Loucy (cell line): Measurements from ENCODE around the gene CAMTA2.

Experiments
- H2AFZ ChIP-seq: fragments of 200-600 bp; sonication (generic); 2 replicates; pipeline ENCODE4 v1.6.0; 2016; ENCODE audit warnings: antibody characterized with exemption, mild to moderate bottlenecking, low read length, moderate library complexity
- H3F3A ChIP-seq: fragments of 200-600 bp; 2 replicates; pipeline ENCODE4 v1.6.0; 2016; ENCODE audit warnings: antibody characterized with exemption, low read depth, mild to moderate bottlenecking
- H3K27me3 ChIP-seq: fragments of 200-600 bp; sonication (generic); 2 replicates; pipeline ENCODE4 v1.6.1; 2014; ENCODE audit warnings: low read length, mild to moderate bottlenecking; ENCODE audit not compliant: insufficient read depth, poor library complexity, severe bottlenecking
- H3K36me3 ChIP-seq: fragments of 200-600 bp; sonication (generic); 2 replicates; pipeline ENCODE4 v1.6.1; 2016; ENCODE audit warnings: low read length; ENCODE audit not compliant: insufficient read depth
- H3K4me1 ChIP-seq: fragments of 200-600 bp; sonication (generic); 2 replicates; pipeline ENCODE4 v1.5.1; 2014; ENCODE audit warnings: low read length, mild to moderate bottlenecking; ENCODE audit not compliant: insufficient read depth, poor library complexity, severe bottlenecking
- H3K4me2 ChIP-seq: fragments of 200-600 bp; sonication (generic); 2 replicates; pipeline ENCODE4 v1.6.0; 2014; ENCODE audit warnings: antibody characterized with exemption, low read length, low read depth, mild to moderate bottlenecking; ENCODE audit not compliant: poor library complexity, severe bottlenecking
- H3K4me3 ChIP-seq: fragments of 200-600 bp; sonication (generic); 2 replicates; pipeline ENCODE4 v1.5.1; 2014; ENCODE audit warnings: low read length, mild to moderate bottlenecking, mixed read lengths; ENCODE audit not compliant: poor library complexity, severe bottlenecking
- H3K79me2 ChIP-seq: fragments of 200-600 bp; sonication (generic); 2 replicates; pipeline ENCODE4 v1.6.1; 2014; ENCODE audit warnings: low read length; ENCODE audit not compliant: insufficient read depth
- H3K9ac ChIP-seq: fragments of 200-600 bp; sonication (generic); 2 replicates; pipeline ENCODE4 v1.6.0; 2014; ENCODE audit warnings: mild to moderate bottlenecking, low read depth, low read length, moderate library complexity; ENCODE audit not compliant: poor library complexity, severe bottlenecking
- H3K9me2 ChIP-seq: fragments of 200-600 bp; sonication (generic); replicated peaks from 2 replicates; pipeline ENCODE4 v1.6.1; 2016; ENCODE audit warnings: low read depth, low read length, mixed read lengths
- H3K9me3 ChIP-seq: fragments of 200-600 bp; sonication (generic); 2 replicates; pipeline ENCODE4 v1.6.1; 2014; ENCODE audit warnings: mild to moderate bottlenecking, antibody characterized with exemption, low read length, low read depth; ENCODE audit not compliant: insufficient read depth
- H4K20me1 ChIP-seq: fragments of 200-600 bp; sonication (generic); 2 replicates; pipeline ENCODE4 v1.6.0; 2014; ENCODE audit warnings: antibody characterized with exemption, low read length, mild to moderate bottlenecking; ENCODE audit not compliant: insufficient read depth, poor library complexity, severe bottlenecking
- CTCF ChIP-seq: fragments of 200-600 bp; sonication (generic); conservative IDR thresholded peaks from 2 replicates; pipeline ENCODE4 v1.5.1; 2014; ENCODE audit warnings: mild to moderate bottlenecking, antibody characterized with exemption, low read length
- EZH2phosphoT487 ChIP-seq: fragments of 200-600 bp; IDR thresholded peaks from 2 replicates; pipeline ENCODE4 v1.6.1; 2018; ENCODE audit warnings: antibody characterized with exemption, mild to moderate bottlenecking, moderate library complexity, borderline replicate concordance

CAMTA2 gene

GRCh38 chr17:4946312-4946976 lies 41.0 kb downstream of the CAMTA2 start:
- H3K79me2 ChIP-seq = peaks cover 84% of the 10 kb centered on the region
- peak overlapping the region; percentile 96 for H3K4me2 ChIP-seq
- peaks cover 14% of the 10 kb centered on the region for H3K27me3 ChIP-seq
- peaks cover 44% of the 10 kb centered on the region for H3F3A ChIP-seq
- H2AFZ ChIP-seq = no peak overlapping the region
- peaks cover 47% of the 10 kb centered on the region for H3K36me3 ChIP-seq
- H3K9ac ChIP-seq = peak overlapping the region; percentile 99
- peak overlapping the region; percentile 90 for H3K4me3 ChIP-seq
- H4K20me1 ChIP-seq = peaks cover 65% of the 10 kb centered on the region
- TF ChIP-seq CTCF = no peak
- TF ChIP-seq EZH2phosphoT487 = no peak
- H3K9me2 ChIP-seq = no peaks in the 10 kb centered on the region
- peaks cover 58% of the 10 kb centered on the region for H3K4me1 ChIP-seq
- no peaks in the 10 kb centered on the region for H3K9me3 ChIP-seq

GRCh38 chr17:4945944-4946280 lies 41.6 kb downstream of the CAMTA2 start:
- no peak for TF ChIP-seq CTCF
- TF ChIP-seq EZH2phosphoT487 = no peak
- H3K4me3 ChIP-seq = peak overlapping the region; percentile 90
- peaks cover 47% of the 10 kb centered on the region for H3K36me3 ChIP-seq
- no peaks in the 10 kb centered on the region for H3K9me3 ChIP-seq
- peaks cover 14% of the 10 kb centered on the region for H3K27me3 ChIP-seq
- H3K79me2 ChIP-seq = peaks cover 84% of the 10 kb centered on the region
- H3K4me1 ChIP-seq = peaks cover 58% of the 10 kb centered on the region
- peaks cover 71% of the 10 kb centered on the region for H4K20me1 ChIP-seq
- H3K4me2 ChIP-seq = peak overlapping the region; percentile 96
- H3K9me2 ChIP-seq = no peaks in the 10 kb centered on the region
- peak overlapping the region; percentile 99 for H3K9ac ChIP-seq
- peaks cover 44% of the 10 kb centered on the region for H3F3A ChIP-seq
- no peak overlapping the region for H2AFZ ChIP-seq

GRCh38 chr17:4945176-4945943 lies 42.1 kb downstream of the CAMTA2 start:
- peaks cover 47% of the 10 kb centered on the region for H3K36me3 ChIP-seq
- H4K20me1 ChIP-seq = peaks cover 76% of the 10 kb centered on the region
- H3K79me2 ChIP-seq = peaks cover 83% of the 10 kb centered on the region
- H3K9ac ChIP-seq = peak overlapping the region; percentile 99
- H2AFZ ChIP-seq = no peak overlapping the region
- H3K27me3 ChIP-seq = peaks cover 14% of the 10 kb centered on the region
- H3K4me2 ChIP-seq = peak overlapping the region; percentile 96
- H3K4me1 ChIP-seq = peaks cover 55% of the 10 kb centered on the region
- peak overlapping the region; percentile 90 for H3K4me3 ChIP-seq
- peaks cover 49% of the 10 kb centered on the region for H3F3A ChIP-seq
- TF ChIP-seq EZH2phosphoT487 (no peak), CTCF (no peak)
- no peaks in the 10 kb centered on the region for H3K9me3 ChIP-seq
- no peaks in the 10 kb centered on the region for H3K9me2 ChIP-seq
